WTC11 (cell line): ENCODE data around the gene VIPR2.

Experiments
- FOXP1 ChIP-seq: sonication (generic); formaldehyde crosslinking; IDR thresholded peaks from 2 replicates; pipeline ENCODE4 v1.8.0; 2022; ENCODE audit warnings: missing genetic modification reagents, mild to moderate bottlenecking, moderate library complexity, borderline replicate concordance
- IRF2 ChIP-seq: sonication (generic); formaldehyde crosslinking; IDR thresholded peaks from 2 replicates; pipeline ENCODE4 v1.8.0; 2022; ENCODE audit warnings: low read depth, missing genetic modification reagents, borderline replicate concordance
- JUN ChIP-seq: sonication (generic); formaldehyde crosslinking; IDR thresholded peaks from 2 replicates; pipeline ENCODE4 v1.8.0; 2023; ENCODE audit warnings: mild to moderate bottlenecking, missing genetic modification reagents
- MXD4 ChIP-seq: fragments of 250-450 bp; sonication (Bioruptor Pico); IDR thresholded peaks from 2 replicates; pipeline ENCODE4 v1.8.0; 2021; ENCODE audit warnings: mild to moderate bottlenecking, moderate library complexity, borderline replicate concordance
- RORB ChIP-seq: fragments of 250-450 bp; sonication (Bioruptor Pico); IDR thresholded peaks from 2 replicates; pipeline ENCODE4 v1.9.0; 2021; ENCODE audit warnings: mild to moderate bottlenecking
- SMAD4 ChIP-seq: sonication (generic); formaldehyde crosslinking; IDR thresholded peaks from 2 replicates; pipeline ENCODE4 v1.8.0; 2022; ENCODE audit warnings: mild to moderate bottlenecking, missing genetic modification reagents
- ZNF416 ChIP-seq: fragments of 250-450 bp; sonication (Bioruptor Pico); IDR thresholded peaks from 2 replicates; pipeline ENCODE4 v1.9.0; 2021; ENCODE audit warnings: mild to moderate bottlenecking, inconsistent platforms
- ZNF423 ChIP-seq: fragments of 250-450 bp; sonication (Bioruptor Pico); IDR thresholded peaks from 2 replicates; pipeline ENCODE4 v2.1.2; 2022; ENCODE audit warnings: mild to moderate bottlenecking, moderate library complexity
- TF ChIP-seq, protein P1 (sequence below): fragments of 200-600 bp; IDR thresholded peaks from 2 replicates; pipeline ENCODE4 v1.8.0; 2022; ENCODE audit warnings: antibody characterized with exemption
- TF ChIP-seq, protein P2 (sequence below): sonication (generic); formaldehyde crosslinking; conservative IDR thresholded peaks from 2 replicates; pipeline ENCODE4 v1.8.1; 2023; ENCODE audit warnings: mild to moderate bottlenecking, low read depth, missing genetic modification reagents, moderate library complexity
- TF ChIP-seq, protein P3 (sequence below): sonication (generic); formaldehyde crosslinking; IDR thresholded peaks from 2 replicates; pipeline ENCODE4 v1.8.0; 2023; ENCODE audit warnings: mild to moderate bottlenecking, missing genetic modification reagents
- TF ChIP-seq, protein P4 (sequence below): sonication (generic); formaldehyde crosslinking; IDR thresholded peaks from 2 replicates; pipeline ENCODE4 v1.8.0; 2022; ENCODE audit warnings: mild to moderate bottlenecking, missing genetic modification reagents
- TF ChIP-seq, protein P5 (sequence below): sonication (generic); formaldehyde crosslinking; IDR thresholded peaks from 2 replicates; pipeline ENCODE4 v1.8.1; 2023; ENCODE audit warnings: mild to moderate bottlenecking, missing genetic modification reagents, moderate library complexity

DNA sequence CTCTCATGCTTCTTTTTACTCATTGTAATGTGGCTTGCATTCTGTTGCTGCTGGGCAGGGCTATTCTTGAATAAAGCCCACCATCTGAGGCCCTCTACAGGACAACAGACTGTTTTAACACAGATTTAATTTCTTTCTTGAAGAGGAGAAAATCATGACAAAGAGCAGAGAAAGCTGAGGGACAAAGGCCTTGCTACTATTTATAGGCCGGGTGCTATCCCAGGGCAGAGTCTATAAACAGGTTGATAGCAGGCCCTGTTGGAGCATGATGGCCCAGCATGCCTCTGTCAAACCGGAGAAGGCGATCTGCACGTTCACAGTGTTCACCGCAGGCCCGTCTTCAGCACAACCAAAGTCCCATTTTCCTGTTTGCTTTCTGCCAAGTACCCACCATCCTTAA lies 3.0 kb downstream of the VIPR2 start:
- TF ChIP-seq JUN (no peak), RORB (CRISPR knock-in tag) (no peak), IRF2 (no peak), ZNF423 (CRISPR knock-in tag) (no peak), MXD4 (CRISPR knock-in tag) (no peak), ZNF416 (CRISPR knock-in tag) (no peak), SMAD4 (CRISPR knock-in tag) (no peak), FOXP1 (CRISPR knock-in tag) (no peak)
- TF ChIP-seq, protein P1, sequence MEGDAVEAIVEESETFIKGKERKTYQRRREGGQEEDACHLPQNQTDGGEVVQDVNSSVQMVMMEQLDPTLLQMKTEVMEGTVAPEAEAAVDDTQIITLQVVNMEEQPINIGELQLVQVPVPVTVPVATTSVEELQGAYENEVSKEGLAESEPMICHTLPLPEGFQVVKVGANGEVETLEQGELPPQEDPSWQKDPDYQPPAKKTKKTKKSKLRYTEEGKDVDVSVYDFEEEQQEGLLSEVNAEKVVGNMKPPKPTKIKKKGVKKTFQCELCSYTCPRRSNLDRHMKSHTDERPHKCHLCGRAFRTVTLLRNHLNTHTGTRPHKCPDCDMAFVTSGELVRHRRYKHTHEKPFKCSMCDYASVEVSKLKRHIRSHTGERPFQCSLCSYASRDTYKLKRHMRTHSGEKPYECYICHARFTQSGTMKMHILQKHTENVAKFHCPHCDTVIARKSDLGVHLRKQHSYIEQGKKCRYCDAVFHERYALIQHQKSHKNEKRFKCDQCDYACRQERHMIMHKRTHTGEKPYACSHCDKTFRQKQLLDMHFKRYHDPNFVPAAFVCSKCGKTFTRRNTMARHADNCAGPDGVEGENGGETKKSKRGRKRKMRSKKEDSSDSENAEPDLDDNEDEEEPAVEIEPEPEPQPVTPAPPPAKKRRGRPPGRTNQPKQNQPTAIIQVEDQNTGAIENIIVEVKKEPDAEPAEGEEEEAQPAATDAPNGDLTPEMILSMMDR: no peak
- TF ChIP-seq, protein P2, sequence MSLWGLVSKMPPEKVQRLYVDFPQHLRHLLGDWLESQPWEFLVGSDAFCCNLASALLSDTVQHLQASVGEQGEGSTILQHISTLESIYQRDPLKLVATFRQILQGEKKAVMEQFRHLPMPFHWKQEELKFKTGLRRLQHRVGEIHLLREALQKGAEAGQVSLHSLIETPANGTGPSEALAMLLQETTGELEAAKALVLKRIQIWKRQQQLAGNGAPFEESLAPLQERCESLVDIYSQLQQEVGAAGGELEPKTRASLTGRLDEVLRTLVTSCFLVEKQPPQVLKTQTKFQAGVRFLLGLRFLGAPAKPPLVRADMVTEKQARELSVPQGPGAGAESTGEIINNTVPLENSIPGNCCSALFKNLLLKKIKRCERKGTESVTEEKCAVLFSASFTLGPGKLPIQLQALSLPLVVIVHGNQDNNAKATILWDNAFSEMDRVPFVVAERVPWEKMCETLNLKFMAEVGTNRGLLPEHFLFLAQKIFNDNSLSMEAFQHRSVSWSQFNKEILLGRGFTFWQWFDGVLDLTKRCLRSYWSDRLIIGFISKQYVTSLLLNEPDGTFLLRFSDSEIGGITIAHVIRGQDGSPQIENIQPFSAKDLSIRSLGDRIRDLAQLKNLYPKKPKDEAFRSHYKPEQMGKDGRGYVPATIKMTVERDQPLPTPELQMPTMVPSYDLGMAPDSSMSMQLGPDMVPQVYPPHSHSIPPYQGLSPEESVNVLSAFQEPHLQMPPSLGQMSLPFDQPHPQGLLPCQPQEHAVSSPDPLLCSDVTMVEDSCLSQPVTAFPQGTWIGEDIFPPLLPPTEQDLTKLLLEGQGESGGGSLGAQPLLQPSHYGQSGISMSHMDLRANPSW (CRISPR knock-in tag): no peak
- TF ChIP-seq, protein P3, sequence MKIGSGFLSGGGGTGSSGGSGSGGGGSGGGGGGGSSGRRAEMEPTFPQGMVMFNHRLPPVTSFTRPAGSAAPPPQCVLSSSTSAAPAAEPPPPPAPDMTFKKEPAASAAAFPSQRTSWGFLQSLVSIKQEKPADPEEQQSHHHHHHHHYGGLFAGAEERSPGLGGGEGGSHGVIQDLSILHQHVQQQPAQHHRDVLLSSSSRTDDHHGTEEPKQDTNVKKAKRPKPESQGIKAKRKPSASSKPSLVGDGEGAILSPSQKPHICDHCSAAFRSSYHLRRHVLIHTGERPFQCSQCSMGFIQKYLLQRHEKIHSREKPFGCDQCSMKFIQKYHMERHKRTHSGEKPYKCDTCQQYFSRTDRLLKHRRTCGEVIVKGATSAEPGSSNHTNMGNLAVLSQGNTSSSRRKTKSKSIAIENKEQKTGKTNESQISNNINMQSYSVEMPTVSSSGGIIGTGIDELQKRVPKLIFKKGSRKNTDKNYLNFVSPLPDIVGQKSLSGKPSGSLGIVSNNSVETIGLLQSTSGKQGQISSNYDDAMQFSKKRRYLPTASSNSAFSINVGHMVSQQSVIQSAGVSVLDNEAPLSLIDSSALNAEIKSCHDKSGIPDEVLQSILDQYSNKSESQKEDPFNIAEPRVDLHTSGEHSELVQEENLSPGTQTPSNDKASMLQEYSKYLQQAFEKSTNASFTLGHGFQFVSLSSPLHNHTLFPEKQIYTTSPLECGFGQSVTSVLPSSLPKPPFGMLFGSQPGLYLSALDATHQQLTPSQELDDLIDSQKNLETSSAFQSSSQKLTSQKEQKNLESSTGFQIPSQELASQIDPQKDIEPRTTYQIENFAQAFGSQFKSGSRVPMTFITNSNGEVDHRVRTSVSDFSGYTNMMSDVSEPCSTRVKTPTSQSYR: no peak
- TF ChIP-seq, protein P4, sequence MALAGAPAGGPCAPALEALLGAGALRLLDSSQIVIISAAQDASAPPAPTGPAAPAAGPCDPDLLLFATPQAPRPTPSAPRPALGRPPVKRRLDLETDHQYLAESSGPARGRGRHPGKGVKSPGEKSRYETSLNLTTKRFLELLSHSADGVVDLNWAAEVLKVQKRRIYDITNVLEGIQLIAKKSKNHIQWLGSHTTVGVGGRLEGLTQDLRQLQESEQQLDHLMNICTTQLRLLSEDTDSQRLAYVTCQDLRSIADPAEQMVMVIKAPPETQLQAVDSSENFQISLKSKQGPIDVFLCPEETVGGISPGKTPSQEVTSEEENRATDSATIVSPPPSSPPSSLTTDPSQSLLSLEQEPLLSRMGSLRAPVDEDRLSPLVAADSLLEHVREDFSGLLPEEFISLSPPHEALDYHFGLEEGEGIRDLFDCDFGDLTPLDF: no peak
- TF ChIP-seq, protein P5, sequence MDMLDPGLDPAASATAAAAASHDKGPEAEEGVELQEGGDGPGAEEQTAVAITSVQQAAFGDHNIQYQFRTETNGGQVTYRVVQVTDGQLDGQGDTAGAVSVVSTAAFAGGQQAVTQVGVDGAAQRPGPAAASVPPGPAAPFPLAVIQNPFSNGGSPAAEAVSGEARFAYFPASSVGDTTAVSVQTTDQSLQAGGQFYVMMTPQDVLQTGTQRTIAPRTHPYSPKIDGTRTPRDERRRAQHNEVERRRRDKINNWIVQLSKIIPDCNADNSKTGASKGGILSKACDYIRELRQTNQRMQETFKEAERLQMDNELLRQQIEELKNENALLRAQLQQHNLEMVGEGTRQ (CRISPR knock-in tag): no peak
